OCI-LY3 (cell line): ENCODE measurements around the gene YTHDC1.
"Not testable (repeated sequence)": the region's sequence is repeated elsewhere in the genome, so short reads cannot be mapped to it uniquely, and the experiment has no call there.

Experiments used
- H2AFZ ChIP-seq: fragments of 200-600, 300-600 bp; shearing (Covaris generic); 2 replicates; pipeline ENCODE4 v1.6.0; 2014; ENCODE audit warnings: antibody characterized with exemption, low read depth, low read length
- H3K27ac ChIP-seq: fragments of 200-600, 300-600 bp; sonication (generic); 2 replicates; pipeline ENCODE4 v1.5.1; 2014; ENCODE audit warnings: mild to moderate bottlenecking, low read length, moderate library complexity, mixed read lengths
- H3K27me3 ChIP-seq: fragments of 200-600, 300-600 bp; sonication (generic); 2 replicates; pipeline ENCODE4 v1.6.1; 2014; ENCODE audit warnings: low read depth, low read length, mixed read lengths
- H3K36me3 ChIP-seq: fragments of 200-600, 300-600 bp; sonication (generic); replicated peaks from 2 replicates; pipeline ENCODE3; 2014; ENCODE audit warnings: low read depth, low read length, mixed read lengths
- H3K4me1 ChIP-seq: fragments of 300-600, 200-600 bp; sonication (generic); 2 replicates; pipeline ENCODE4 v1.6.1; 2014; ENCODE audit warnings: low read length, mixed read lengths
- H3K4me2 ChIP-seq: fragments of 200-600, 300-600 bp; sonication (generic); 2 replicates; pipeline ENCODE4 v1.6.1; 2014; ENCODE audit warnings: low read length, mixed read lengths
- H3K4me3 ChIP-seq: fragments of 300-600, 200-600 bp; sonication (generic); 2 replicates; pipeline ENCODE4 v1.5.1; 2014; ENCODE audit warnings: antibody characterized with exemption, mild to moderate bottlenecking, low read length, moderate library complexity
- H3K79me2 ChIP-seq: fragments of 300-600, 200-600 bp; shearing (Covaris generic); 2 replicates; pipeline ENCODE4 v1.6.1; 2014; ENCODE audit warnings: mild to moderate bottlenecking, low read length, mixed read lengths
- H3K9ac ChIP-seq: fragments of 300-600, 200-600 bp; shearing (Covaris generic); 2 replicates; pipeline ENCODE4 v1.6.0; 2014; ENCODE audit warnings: mild to moderate bottlenecking, low read length, moderate library complexity
- H3K9me3 ChIP-seq: fragments of 200-600, 300-600 bp; shearing (Covaris generic); 2 replicates; pipeline ENCODE4 v1.6.1; 2014; ENCODE audit warnings: low read length, mixed read lengths; ENCODE audit not compliant: insufficient read depth
- H4K20me1 ChIP-seq: fragments of 200-600, 300-600 bp; sonication (generic); 2 replicates; pipeline ENCODE4 v1.6.1; 2016; ENCODE audit warnings: low read length, mixed read lengths; ENCODE audit not compliant: insufficient read depth
- EZH2phosphoT487 ChIP-seq: fragments of 200-600 bp; shearing (Covaris generic); IDR thresholded peaks from 2 replicates; pipeline ENCODE4 v1.6.1; 2018; ENCODE audit warnings: antibody characterized with exemption, mixed run types, low read depth
- TF ChIP-seq, protein P1 (sequence below): fragments of 200-600, 300-600 bp; sonication (generic); IDR thresholded peaks from 2 replicates; pipeline ENCODE4 v1.5.1; 2014; ENCODE audit warnings: antibody characterized with exemption, low read length, low read depth

Gene YTHDC1

GRCh38 chr4:68390205-68390935 is 40.5 kb upstream of the YTHDC1 start:
- Histone ChIP-seq H3K36me3 (no peaks in the 10 kb centered on the region), H3K4me3 (no peak overlapping the region), H4K20me1 (no peaks in the 10 kb centered on the region), H3K4me2 (no peak overlapping the region), H3K27me3 (no peaks in the 10 kb centered on the region), H2AFZ (no peak overlapping the region), H3K4me1 (no peaks in the 10 kb centered on the region), H3K9ac (no peak overlapping the region), H3K9me3 (no peaks in the 10 kb centered on the region), H3K79me2 (no peaks in the 10 kb centered on the region), H3K27ac (no peak overlapping the region)
- TF ChIP-seq, protein P1, sequence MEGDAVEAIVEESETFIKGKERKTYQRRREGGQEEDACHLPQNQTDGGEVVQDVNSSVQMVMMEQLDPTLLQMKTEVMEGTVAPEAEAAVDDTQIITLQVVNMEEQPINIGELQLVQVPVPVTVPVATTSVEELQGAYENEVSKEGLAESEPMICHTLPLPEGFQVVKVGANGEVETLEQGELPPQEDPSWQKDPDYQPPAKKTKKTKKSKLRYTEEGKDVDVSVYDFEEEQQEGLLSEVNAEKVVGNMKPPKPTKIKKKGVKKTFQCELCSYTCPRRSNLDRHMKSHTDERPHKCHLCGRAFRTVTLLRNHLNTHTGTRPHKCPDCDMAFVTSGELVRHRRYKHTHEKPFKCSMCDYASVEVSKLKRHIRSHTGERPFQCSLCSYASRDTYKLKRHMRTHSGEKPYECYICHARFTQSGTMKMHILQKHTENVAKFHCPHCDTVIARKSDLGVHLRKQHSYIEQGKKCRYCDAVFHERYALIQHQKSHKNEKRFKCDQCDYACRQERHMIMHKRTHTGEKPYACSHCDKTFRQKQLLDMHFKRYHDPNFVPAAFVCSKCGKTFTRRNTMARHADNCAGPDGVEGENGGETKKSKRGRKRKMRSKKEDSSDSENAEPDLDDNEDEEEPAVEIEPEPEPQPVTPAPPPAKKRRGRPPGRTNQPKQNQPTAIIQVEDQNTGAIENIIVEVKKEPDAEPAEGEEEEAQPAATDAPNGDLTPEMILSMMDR: no peak
- no peak for TF ChIP-seq EZH2phosphoT487

DNA sequence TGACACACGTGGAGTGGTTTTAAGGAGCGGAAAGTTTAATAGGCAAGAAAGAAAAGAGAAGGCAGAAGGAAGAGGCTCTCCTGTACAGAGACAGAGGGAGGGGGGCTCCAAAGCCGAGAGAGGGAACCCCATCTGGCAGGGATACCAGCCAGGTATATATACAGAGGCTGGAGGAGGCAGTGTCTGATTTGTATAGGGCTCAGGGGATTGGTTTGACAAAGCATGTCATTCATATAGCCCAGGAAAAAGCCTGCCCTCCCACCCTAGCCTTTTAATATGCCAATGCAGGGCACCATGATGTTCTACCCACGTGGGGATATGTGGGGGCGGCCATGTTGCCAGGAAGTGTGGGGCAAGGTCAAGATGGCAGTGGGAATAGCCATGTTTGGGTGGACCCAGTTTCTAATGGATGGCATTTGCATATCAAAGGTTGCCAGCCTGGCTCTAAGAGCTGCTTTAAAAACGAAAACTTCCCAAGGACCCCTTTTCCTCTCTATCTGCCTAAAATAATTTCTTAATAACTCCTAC is 39.6 kb upstream of the YTHDC1 start:
- H3K9me3 ChIP-seq, H3K4me1 ChIP-seq, H3K36me3 ChIP-seq, H3K4me2 ChIP-seq, H3K9ac ChIP-seq, H3K27me3 ChIP-seq, H3K4me3 ChIP-seq, H4K20me1 ChIP-seq, H3K79me2 ChIP-seq, H3K27ac ChIP-seq, H2AFZ ChIP-seq: not testable (repeated sequence)

GRCh38 chr4:68388347-68388865 is 38.5 kb upstream of the YTHDC1 start:
- Histone ChIP-seq H4K20me1 (no peaks in the 10 kb centered on the region), H3K9me3 (no peaks in the 10 kb centered on the region), H3K79me2 (no peaks in the 10 kb centered on the region), H3K27ac (no peak overlapping the region), H3K27me3 (no peaks in the 10 kb centered on the region), H2AFZ (no peak overlapping the region), H3K4me2 (no peak overlapping the region), H3K36me3 (no peaks in the 10 kb centered on the region), H3K9ac (no peak overlapping the region), H3K4me3 (no peak overlapping the region), H3K4me1 (peaks cover 4% of the 10 kb centered on the region; the same call in 1 of the 2 replicates)
- no peak for TF ChIP-seq EZH2phosphoT487
- TF ChIP-seq, protein P1: no peak

- Histone ChIP-seq H3K4me1 (peaks cover 4% of the 10 kb centered on the region; the same call in 1 of the 2 replicates), H3K9ac (no peak overlapping the region), H2AFZ (no peak overlapping the region), H3K27me3 (no peaks in the 10 kb centered on the region), H3K4me2 (no peak overlapping the region), H3K36me3 (no peaks in the 10 kb centered on the region), H3K27ac (no peak overlapping the region), H3K9me3 (no peaks in the 10 kb centered on the region), H3K79me2 (no peaks in the 10 kb centered on the region), H4K20me1 (no peaks in the 10 kb centered on the region), H3K4me3 (no peak overlapping the region)
- TF ChIP-seq EZH2phosphoT487: no peak
Observed at GRCh38 chr4:68385267-68385666, 35.4 kb upstream of the YTHDC1 start.

- no peak overlapping the region for H2AFZ ChIP-seq
- peaks cover 4% of the 10 kb centered on the region; the same call in 1 of the 2 replicates for H3K4me1 ChIP-seq
- H3K27ac ChIP-seq: no peak overlapping the region
- no peak overlapping the region for H3K4me3 ChIP-seq
- no peaks in the 10 kb centered on the region for H3K36me3 ChIP-seq
- no peak overlapping the region for H3K4me2 ChIP-seq
- TF ChIP-seq EZH2phosphoT487: no peak
- TF ChIP-seq, protein P1: no peak
- no peak overlapping the region for H3K9ac ChIP-seq
- H3K79me2 ChIP-seq: no peaks in the 10 kb centered on the region
- H4K20me1 ChIP-seq: no peaks in the 10 kb centered on the region
- H3K9me3 ChIP-seq: no peaks in the 10 kb centered on the region
- H3K27me3 ChIP-seq: no peaks in the 10 kb centered on the region
Observed at GRCh38 chr4:68383115-68383514, 33.2 kb upstream of the YTHDC1 start.
